ENCODE measurements around the gene ZNF555. TPM values are rescaled to one million over a fixed set of nuclear protein-coding genes. Genes with fewer than 3 reads are reported as not detected.

The ZNF555 gene
- total and polyA plus RNA-seq, 10 donors: 1.4 to 10.8 (median 7.2) TPM

DNA sequence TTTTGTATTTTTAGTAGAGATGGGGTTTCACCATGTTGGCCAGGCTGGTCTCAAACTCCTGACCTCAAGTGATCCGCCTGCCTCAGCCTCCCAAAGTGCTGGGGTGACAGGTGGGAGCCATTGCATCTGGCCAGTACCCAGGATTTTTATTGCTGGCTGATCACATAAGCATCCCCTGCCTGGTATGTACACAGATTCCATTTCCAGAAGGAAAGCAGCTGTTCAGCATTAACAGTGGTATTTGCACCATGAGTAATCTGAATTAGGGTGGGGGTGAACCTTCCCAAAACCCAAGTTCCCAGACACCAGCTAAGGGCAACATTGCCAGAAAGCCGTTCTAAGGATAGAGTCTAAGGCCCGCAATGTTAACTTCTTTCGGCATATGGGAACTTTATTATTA, 7.3 kb downstream of the ZNF555 start:
- no peak overlapping the region for H3K27ac ChIP-seq
- H3K4me3 ChIP-seq: no peak overlapping the region
- peaks cover 0 to 6% (median 0%) of the 10 kb centered on the region in 6 donors for H3K4me1 ChIP-seq
- no peak for DNase-seq
- TF ChIP-seq, protein P1, sequence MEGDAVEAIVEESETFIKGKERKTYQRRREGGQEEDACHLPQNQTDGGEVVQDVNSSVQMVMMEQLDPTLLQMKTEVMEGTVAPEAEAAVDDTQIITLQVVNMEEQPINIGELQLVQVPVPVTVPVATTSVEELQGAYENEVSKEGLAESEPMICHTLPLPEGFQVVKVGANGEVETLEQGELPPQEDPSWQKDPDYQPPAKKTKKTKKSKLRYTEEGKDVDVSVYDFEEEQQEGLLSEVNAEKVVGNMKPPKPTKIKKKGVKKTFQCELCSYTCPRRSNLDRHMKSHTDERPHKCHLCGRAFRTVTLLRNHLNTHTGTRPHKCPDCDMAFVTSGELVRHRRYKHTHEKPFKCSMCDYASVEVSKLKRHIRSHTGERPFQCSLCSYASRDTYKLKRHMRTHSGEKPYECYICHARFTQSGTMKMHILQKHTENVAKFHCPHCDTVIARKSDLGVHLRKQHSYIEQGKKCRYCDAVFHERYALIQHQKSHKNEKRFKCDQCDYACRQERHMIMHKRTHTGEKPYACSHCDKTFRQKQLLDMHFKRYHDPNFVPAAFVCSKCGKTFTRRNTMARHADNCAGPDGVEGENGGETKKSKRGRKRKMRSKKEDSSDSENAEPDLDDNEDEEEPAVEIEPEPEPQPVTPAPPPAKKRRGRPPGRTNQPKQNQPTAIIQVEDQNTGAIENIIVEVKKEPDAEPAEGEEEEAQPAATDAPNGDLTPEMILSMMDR (IDR thresholded peaks at IDR 0.05 in 8 of 11, conservative IDR thresholded peaks at IDR 0.05 in 3 of 11): no peak
- no peak for TF ChIP-seq POLR2AphosphoS5 (IDR thresholded peaks at IDR 0.05)
- TF ChIP-seq POLR2A (IDR thresholded peaks at IDR 0.05): no peak
- 75 to 88% (median 86%) methylated on average over 4 of the region's 4 CpGs for WGBS, 5 donors
- peaks cover 27 to 78% (median 35%) of the 10 kb centered on the region in 6 donors for H3K36me3 ChIP-seq
- H3K9me3 ChIP-seq: peaks cover 23 to 91% (median 68%) of the 10 kb centered on the region in 8 donors
- intact Hi-C loops (cut with DNase I; ENCODE audit: low total_unique reads): no loop called here
- no peaks in the 10 kb centered on the region for H3K27me3 ChIP-seq (replicated peaks in 1 of 7)

DNA sequence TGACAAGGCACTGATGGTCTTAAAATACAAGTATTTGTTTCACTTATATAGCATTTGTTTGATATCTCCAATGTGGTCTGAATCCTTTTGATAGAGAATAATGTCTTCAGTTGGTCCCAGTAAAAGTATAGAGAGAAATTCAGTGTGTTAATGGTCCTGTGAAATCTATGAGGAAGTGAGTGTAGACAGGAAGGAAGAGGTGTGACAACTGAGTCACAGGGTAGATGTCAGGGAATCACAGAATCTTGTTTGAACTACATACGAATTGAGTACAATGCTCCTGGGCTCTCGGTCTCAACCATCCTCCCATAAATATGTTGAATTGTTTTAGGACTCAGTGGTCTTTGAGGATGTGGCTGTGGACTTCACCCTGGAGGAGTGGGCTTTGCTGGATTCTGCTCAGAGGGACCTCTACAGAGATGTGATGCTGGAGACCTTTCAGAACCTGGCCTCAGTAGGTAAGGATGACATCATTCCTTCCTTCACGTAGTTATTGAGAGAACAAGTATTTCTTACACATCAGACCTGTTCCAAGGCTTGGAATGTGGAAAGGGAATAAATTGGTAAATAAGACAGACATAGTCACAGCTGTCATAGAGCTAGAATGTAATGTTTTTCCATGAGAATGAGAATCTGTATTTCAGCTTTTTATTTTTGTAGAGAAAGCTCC, 9.1 kb downstream of the ZNF555 start:
- intact Hi-C loops (cut with DNase I; ENCODE audit: low total_unique reads): no loop called here
- Histone ChIP-seq H3K9me3 (peaks cover 23 to 100% (median 82%) of the 10 kb centered on the region in 8 donors), H3K27ac (no peak overlapping the region), H3K36me3 (peaks cover 28 to 87% (median 43%) of the 10 kb centered on the region in 6 donors), H3K4me3 (no peak overlapping the region), H3K4me1 (no peaks in the 10 kb centered on the region), H3K27me3 (replicated peaks in 1 of 7) (no peaks in the 10 kb centered on the region)
- 82 to 93% (median 85%) methylated on average over 3 of the region's 3 CpGs for WGBS, 5 donors
- DNase-seq: no peak
- TF ChIP-seq POLR2A (IDR thresholded peaks at IDR 0.05) (no peak), POLR2AphosphoS5 (IDR thresholded peaks at IDR 0.05) (no peak)
- TF ChIP-seq, protein P1 (IDR thresholded peaks at IDR 0.05 in 8 of 11, conservative IDR thresholded peaks at IDR 0.05 in 3 of 11): no peak

DNA sequence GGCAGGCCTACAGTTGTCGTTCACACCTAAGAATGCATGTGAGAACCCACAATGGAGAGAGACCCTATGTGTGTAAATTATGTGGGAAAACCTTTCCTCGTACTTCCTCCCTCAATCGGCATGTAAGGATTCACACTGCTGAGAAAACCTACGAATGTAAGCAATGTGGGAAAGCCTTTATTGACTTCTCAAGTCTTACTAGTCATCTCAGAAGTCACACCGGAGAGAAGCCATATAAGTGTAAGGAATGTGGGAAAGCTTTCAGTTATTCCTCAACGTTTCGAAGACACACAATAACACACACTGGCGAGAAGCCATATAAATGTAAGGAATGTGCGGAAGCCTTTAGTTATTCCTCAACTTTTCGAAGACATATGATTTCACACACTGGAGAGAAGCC, 11.3 kb downstream of the ZNF555 start:
- Histone ChIP-seq H3K4me1 (no peaks in the 10 kb centered on the region), H3K27ac (no peak overlapping the region), H3K4me3 (peak overlapping the region in 1 of 8 donors; percentile 12), H3K27me3 (replicated peaks in 1 of 7) (no peaks in the 10 kb centered on the region), H3K9me3 (peaks cover 23 to 100% (median 93%) of the 10 kb centered on the region in 8 donors), H3K36me3 (peaks cover 28 to 74% (median 43%) of the 10 kb centered on the region in 6 donors)
- TF ChIP-seq, protein P1 (IDR thresholded peaks at IDR 0.05 in 8 of 11, conservative IDR thresholded peaks at IDR 0.05 in 3 of 11): no peak
- TF ChIP-seq POLR2AphosphoS5 (IDR thresholded peaks at IDR 0.05) (no peak), POLR2A (IDR thresholded peaks at IDR 0.05) (no peak)
- WGBS, 5 donors: 96 to 99% (median 98%) methylated on average over 10 of the region's 10 CpGs
- intact Hi-C loops (cut with DNase I; ENCODE audit: low total_unique reads): no loop called here
- DNase-seq: no peak

DNA sequence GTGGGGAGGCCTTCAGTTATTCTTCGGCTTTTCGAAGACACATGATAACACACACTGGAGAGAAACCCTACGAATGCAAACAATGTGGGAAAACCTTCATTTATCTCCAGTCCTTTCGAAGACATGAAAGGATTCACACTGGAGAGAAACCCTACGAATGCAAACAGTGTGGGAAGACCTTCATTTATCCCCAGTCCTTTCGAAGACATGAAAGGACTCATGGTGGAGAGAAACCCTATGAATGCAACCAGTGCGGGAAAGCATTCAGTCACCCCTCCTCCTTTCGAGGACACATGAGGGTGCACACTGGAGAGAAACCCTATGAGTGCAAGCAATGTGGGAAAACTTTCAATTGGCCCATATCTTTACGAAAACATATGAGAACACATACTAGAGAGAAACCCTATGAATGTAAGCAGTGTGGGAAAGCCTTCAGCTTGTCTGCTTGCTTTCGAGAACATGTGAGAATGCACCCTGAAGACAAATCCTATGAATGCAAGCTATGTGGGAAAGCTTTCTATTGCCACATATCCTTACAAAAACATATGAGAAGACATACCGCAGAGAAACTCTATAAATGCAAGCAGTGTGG, 11.8 kb downstream of the ZNF555 start:
- Histone ChIP-seq H3K4me1 (no peaks in the 10 kb centered on the region), H3K4me3 (no peak overlapping the region), H3K36me3 (peaks cover 28 to 74% (median 43%) of the 10 kb centered on the region in 6 donors), H3K27ac (no peak overlapping the region), H3K9me3 (peaks cover 23 to 100% (median 95%) of the 10 kb centered on the region in 8 donors), H3K27me3 (replicated peaks in 1 of 7) (no peaks in the 10 kb centered on the region)
- TF ChIP-seq POLR2A (IDR thresholded peaks at IDR 0.05): no peak
- TF ChIP-seq, protein P1 (IDR thresholded peaks at IDR 0.05 in 8 of 11, conservative IDR thresholded peaks at IDR 0.05 in 3 of 11): no peak
- TF ChIP-seq POLR2AphosphoS5 (IDR thresholded peaks at IDR 0.05): no peak
- WGBS, 5 donors: 95 to 98% (median 97%) methylated on average over 11 of the region's 11 CpGs
- DNase-seq: no peak
- intact Hi-C loops (cut with DNase I; ENCODE audit: low total_unique reads): no loop called here
